K562 (cell line): ENCODE data around the gene LCMT2. TPM values are rescaled to one million over a fixed set of nuclear protein-coding genes. Genes with fewer than 3 reads are reported as not detected.

Experiments
- ARID4B ChIP-seq: sonication (generic); formaldehyde crosslinking; IDR thresholded peaks from 2 replicates; pipeline ENCODE4 v1.8.0; 2022; ENCODE audit warnings: mild to moderate bottlenecking, missing genetic modification reagents
- CBX1 ChIP-seq: sonication (generic); IDR thresholded peaks from 2 replicates; pipeline ENCODE4 v1.6.1; 2016; ENCODE audit warnings: antibody characterized with exemption, low read depth, mild to moderate bottlenecking
- CEBPZ ChIP-seq: fragments of 150-350 bp; IDR thresholded peaks from 2 replicates; pipeline ENCODE4 v1.6.1; 2014; ENCODE audit warnings: low read depth, mild to moderate bottlenecking, low read length, borderline replicate concordance
- CTCF ChIP-seq, 3 experiments: IDR thresholded peaks in 2 of 3; conservative IDR thresholded peaks in 1 of 3; 2 replicates each; pipeline ENCODE4 v1.5.1; 2011 to 2012; ENCODE audit warnings: low read length in 3 of 3, mild to moderate bottlenecking in 3 of 3, control low read depth in 2 of 3, improper control_type of control experiment in 1 of 3, inconsistent platforms in 1 of 3, low read depth in 1 of 3, mixed read lengths in 1 of 3, moderate library complexity in 1 of 3; ENCODE audit not compliant: insufficient read depth in 2 of 3
- E2F5 ChIP-seq: sonication (generic); formaldehyde crosslinking; IDR thresholded peaks from 2 replicates; pipeline ENCODE4 v1.8.0; 2022; ENCODE audit warnings: mild to moderate bottlenecking, missing genetic modification reagents
- ELF1 ChIP-seq: fragments of 200-800 bp; sonication (Bioruptor generic); IDR thresholded peaks from 2 replicates; pipeline ENCODE4 v1.6.1; 2016; ENCODE audit warnings: missing genetic modification characterization, missing compliant biosample characterization
- HBP1 ChIP-seq: fragments of 450-650 bp; formaldehyde crosslinking; IDR thresholded peaks from 2 replicates; pipeline ENCODE4 v1.4.0; 2022; ENCODE audit warnings: missing genetic modification characterization
- MBD2 ChIP-seq: sonication (generic); IDR thresholded peaks from 2 replicates; pipeline ENCODE4 v1.6.1; 2016; ENCODE audit warnings: low read depth, borderline replicate concordance
- MXI1 ChIP-seq: IDR thresholded peaks from 2 replicates; pipeline ENCODE4 v1.6.1; 2011; ENCODE audit warnings: low read depth, mild to moderate bottlenecking, improper control_type of control experiment, low read length
- PML ChIP-seq: IDR thresholded peaks from 2 replicates; pipeline ENCODE4 v1.6.1; 2012; ENCODE audit warnings: low read length, inconsistent platforms
- SOX6 ChIP-seq: fragments of 450-650 bp; IDR thresholded peaks from 2 replicates; pipeline ENCODE4 v1.6.1; 2014; ENCODE audit warnings: mild to moderate bottlenecking
- ZFX ChIP-seq: sonication (generic); formaldehyde crosslinking; IDR thresholded peaks from 2 replicates; pipeline ENCODE4 v1.8.0; 2022; ENCODE audit warnings: mild to moderate bottlenecking, missing genetic modification reagents, moderate library complexity
- ZNF324 ChIP-seq: fragments of 250-450 bp; sonication (Bioruptor Pico); IDR thresholded peaks from 2 replicates; pipeline ENCODE4 v1.4.0; 2020; ENCODE audit warnings: mild to moderate bottlenecking
- polyA plus RNA-seq, 8 experiments: library from polyadenylated mRNA; depleted of rRNA in 4 of 8; stranded (reverse) in 5 of 8; unstranded in 3 of 8; fragments of >200 nt; fragmentation: Nextera tagmentation in 2 of 8; fragmentation: Illumina TruSeq in 1 of 8; extraction: Ambion mirVana in 2 of 8; extraction: Trizol in 1 of 8; gene quantifications; 2 replicates each; pipeline versions ENCODE4 v1.2.1 to v1.2.3, GENCODE V29; 2011 to 2014; ENCODE audit warnings: inconsistent platforms in 1 of 8, missing spikeins in 1 of 8
- total RNA-seq, 7 experiments: library from RNA; depleted of rRNA in 6 of 7; stranded (reverse); fragments of >200 nt in 6 of 7; fragmentation: Illumina TruSeq in 2 of 7; extraction: Trizol in 2 of 7; gene quantifications; 2 replicates each; pipeline versions ENCODE4 v1.2.1 to v1.2.3, GENCODE V29; 2011 to 2021; ENCODE audit warnings: low replicate concordance in 1 of 7

Gene LCMT2
- total and polyA plus RNA-seq, 9 of the 15 experiments (the other 6 are each of a cell fraction or from before 2014, with no cell fraction given) = 2.5 to 22.3 (median 15.2) TPM

GRCh38 chr15:43329960-43330779 is at the start of gene LCMT2 (continued):
- TF ChIP-seq CEBPZ = no peak
- TF ChIP-seq PML = peak; percentile 91
- TF ChIP-seq ZFX (CRISPR knock-in tag) = peak; percentile 90
- TF ChIP-seq ELF1 = peak; percentile 92
- TF ChIP-seq MXI1 = 0 out of 2 replicates have a peak, but pooled peaks have one; percentile 11
- TF ChIP-seq E2F5 (CRISPR knock-in tag) = peak; percentile 92; the same call in 1 of the 2 replicates
- no peak for TF ChIP-seq ZNF324 (CRISPR knock-in tag)
- TF ChIP-seq ARID4B = peak; percentile 77; the same call in 1 of the 2 replicates
- peak; percentile 41; the same call in 1 of the 2 replicates for TF ChIP-seq MBD2
- TF ChIP-seq HBP1 = no peak
- 0 out of 2 replicates have a peak, but pooled peaks have one; percentile 18 for TF ChIP-seq CBX1
- peak; percentile 70; the same call in 1 of the 2 replicates for TF ChIP-seq SOX6
- 0 out of 6 replicates have a peak, but pooled peaks of 1 of the 3 experiments have one; percentile 4 for TF ChIP-seq CTCF (IDR thresholded peaks at IDR 0.05 in 2 of 3, conservative IDR thresholded peaks at IDR 0.05 in 1 of 3; ENCODE audit: insufficient read depth in 2 of 3, low read depth in 1 of 3, low read length in 3 of 3)
